OCI-LY1 (cell line): Measurements from ENCODE around the gene ZNF75A.

Experiments
- H2AFZ ChIP-seq: fragments of 200-600 bp; sonication (generic), shearing (Covaris generic); 2 replicates; pipeline ENCODE4 v1.6.0; 2014; ENCODE audit warnings: antibody characterized with exemption, mild to moderate bottlenecking, low read length
- H3F3A ChIP-seq: fragments of 200-600 bp; sonication (generic), shearing (Covaris generic); 2 replicates; pipeline ENCODE4 v1.6.0; 2014; ENCODE audit warnings: mild to moderate bottlenecking, antibody characterized with exemption, low read length, moderate library complexity; ENCODE audit not compliant: insufficient read depth
- H3K27ac ChIP-seq: fragments of 200-600 bp; sonication (generic); 2 replicates; pipeline ENCODE4 v1.5.1; 2014; ENCODE audit warnings: low read length, mixed run types, mild to moderate bottlenecking, low read depth; ENCODE audit not compliant: poor library complexity, severe bottlenecking
- H3K27me3 ChIP-seq: fragments of 200-600 bp; sonication (generic); 2 replicates; pipeline ENCODE4 v1.6.0; 2014; ENCODE audit warnings: antibody characterized with exemption, mild to moderate bottlenecking, low read length, moderate library complexity; ENCODE audit not compliant: insufficient read depth
- H3K36me3 ChIP-seq: fragments of 200-600 bp; sonication (generic); 2 replicates; pipeline ENCODE4 v1.6.1; 2014; ENCODE audit warnings: mild to moderate bottlenecking, antibody characterized with exemption, low read length, moderate library complexity, mixed read lengths; ENCODE audit not compliant: insufficient read depth
- H3K4me1 ChIP-seq: fragments of 200-600 bp; sonication (generic); 2 replicates; pipeline ENCODE4 v1.5.1; 2014; ENCODE audit warnings: mild to moderate bottlenecking, low read length, moderate library complexity; ENCODE audit not compliant: insufficient read depth, severe bottlenecking
- H3K4me2 ChIP-seq: fragments of 200-600 bp; sonication (generic), shearing (Covaris generic); 2 replicates; pipeline ENCODE4 v1.6.1; 2014; ENCODE audit warnings: low read length
- H3K4me3 ChIP-seq: fragments of 200-600 bp; sonication (generic); 2 replicates; pipeline ENCODE4 v1.5.1; 2014; ENCODE audit warnings: low read length, low read depth, mild to moderate bottlenecking, mixed read lengths; ENCODE audit not compliant: poor library complexity, severe bottlenecking
- H3K79me2 ChIP-seq: fragments of 200-600 bp; shearing (Covaris generic); 2 replicates; pipeline ENCODE4 v1.6.1; 2016; ENCODE audit warnings: mixed run types, low read length, mixed read lengths; ENCODE audit not compliant: insufficient read depth
- H3K9ac ChIP-seq: fragments of 200-600 bp; sonication (generic), shearing (Covaris generic); 2 replicates; pipeline ENCODE4 v1.6.1; 2014; ENCODE audit warnings: mild to moderate bottlenecking, low read length, mixed read lengths
- H3K9me2 ChIP-seq: fragments of 200-600 bp; sonication (generic), shearing (Covaris generic); 2 replicates; pipeline ENCODE4 v1.6.1; 2014; ENCODE audit warnings: low read depth, mild to moderate bottlenecking, low read length, mixed read lengths
- H3K9me3 ChIP-seq: fragments of 200-600 bp; shearing (Covaris generic); 2 replicates; pipeline ENCODE4 v1.6.1; 2014; ENCODE audit warnings: low read length, mixed read lengths
- H4K20me1 ChIP-seq: fragments of 200-600 bp; sonication (generic), shearing (Covaris generic); 2 replicates; pipeline ENCODE4 v1.6.0; 2016; ENCODE audit warnings: mild to moderate bottlenecking, low read length; ENCODE audit not compliant: insufficient read depth
- EZH2 ChIP-seq: fragments of 200-600 bp; sonication (generic), shearing (Covaris generic); IDR thresholded peaks from 2 replicates; pipeline ENCODE4 v1.8.0; 2017; ENCODE audit warnings: borderline replicate concordance, mixed run types, mild to moderate bottlenecking, antibody characterized with exemption, low read length, moderate library complexity, mixed read lengths
- TF ChIP-seq, protein P1 (sequence below): fragments of 200-600 bp; sonication (generic), shearing (Covaris generic); IDR thresholded peaks from 2 replicates; pipeline ENCODE4 v1.5.1; 2017; ENCODE audit warnings: mild to moderate bottlenecking, antibody characterized with exemption, low read length, moderate library complexity, mixed read lengths

ZNF75A gene

DNA sequence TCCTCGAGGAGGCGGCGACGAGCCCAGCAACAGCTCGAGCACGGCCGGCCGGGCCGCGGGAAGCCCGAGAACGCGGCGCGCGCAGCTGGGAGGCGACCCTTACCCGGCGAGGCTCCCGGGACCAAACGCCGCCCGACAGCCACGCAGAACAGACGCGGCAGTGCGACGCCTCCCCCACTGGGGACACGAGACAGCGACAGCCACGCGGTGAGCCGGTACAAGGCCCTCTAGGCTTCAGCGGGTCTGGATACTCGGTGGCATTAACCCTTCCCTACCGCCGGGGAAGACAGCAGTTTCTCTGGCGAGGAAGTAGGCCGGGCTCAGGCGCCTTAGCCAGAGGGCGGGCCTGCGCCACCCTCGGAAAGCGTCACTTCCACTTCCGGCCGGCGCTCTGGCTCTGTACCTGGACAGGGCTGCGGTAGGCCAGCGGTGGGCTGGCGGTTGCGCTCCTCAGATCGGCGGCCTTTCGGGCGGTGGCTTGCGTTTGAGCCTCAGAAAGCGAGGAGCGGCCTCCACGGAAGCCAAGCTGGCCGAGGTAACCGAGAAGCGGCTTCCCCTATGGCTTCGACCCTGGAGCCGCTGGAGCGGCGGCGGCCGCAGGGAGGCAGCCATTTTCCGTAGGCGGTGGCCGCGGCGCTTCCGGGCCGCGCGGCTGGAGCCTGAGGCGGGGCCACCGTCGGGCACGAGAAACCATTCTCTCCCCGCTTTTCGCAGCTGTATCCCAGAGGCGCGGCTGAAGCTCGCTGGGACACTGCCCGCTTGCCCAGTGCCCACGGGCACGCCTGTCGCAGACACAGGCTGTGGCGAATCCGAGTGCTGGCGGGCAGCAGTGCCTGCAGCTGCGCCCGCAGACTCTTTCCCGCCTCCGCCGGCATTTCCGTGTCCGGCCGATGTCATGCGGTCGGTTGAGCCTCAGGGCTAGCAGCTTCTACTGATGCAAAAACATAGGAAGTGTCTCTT lies at the start of gene ZNF75A, which contains the start of gene TIGD7:
Gene ZNF75A, plus strand, starts transcription at position 389 of the 960 bp plus-strand sequence. CDS start 2,932 bp downstream, outside the sequence.
Gene TIGD7, minus strand, starts transcription at position 322 of the 960 bp plus-strand sequence. CDS start 4,816 bp downstream, outside the sequence.
- Histone ChIP-seq H3K4me1 (peaks cover 16% of the 10 kb centered on the region), H3K27me3 (no peaks in the 10 kb centered on the region), H3K9me3 (peaks cover 15% of the 10 kb centered on the region), H3K79me2 (no peaks in the 10 kb centered on the region), H3K27ac (no peak within 1 kb of the TSS), H4K20me1 (no peaks in the 10 kb centered on the region), H3K4me3 (peak within 1 kb of the TSS; percentile 68), H3K36me3 (peaks cover 44% of the 10 kb centered on the region), H3K9me2 (no peaks in the 10 kb centered on the region), H2AFZ (0 out of 2 replicates have a peak within 1 kb of the TSS, but pooled peaks have one; percentile 11), H3F3A (no peaks in the 10 kb centered on the region), H3K9ac (peak within 1 kb of the TSS; percentile 65), H3K4me2 (peak within 1 kb of the TSS; percentile 69)
- no peak for TF ChIP-seq EZH2
- TF ChIP-seq, protein P1, sequence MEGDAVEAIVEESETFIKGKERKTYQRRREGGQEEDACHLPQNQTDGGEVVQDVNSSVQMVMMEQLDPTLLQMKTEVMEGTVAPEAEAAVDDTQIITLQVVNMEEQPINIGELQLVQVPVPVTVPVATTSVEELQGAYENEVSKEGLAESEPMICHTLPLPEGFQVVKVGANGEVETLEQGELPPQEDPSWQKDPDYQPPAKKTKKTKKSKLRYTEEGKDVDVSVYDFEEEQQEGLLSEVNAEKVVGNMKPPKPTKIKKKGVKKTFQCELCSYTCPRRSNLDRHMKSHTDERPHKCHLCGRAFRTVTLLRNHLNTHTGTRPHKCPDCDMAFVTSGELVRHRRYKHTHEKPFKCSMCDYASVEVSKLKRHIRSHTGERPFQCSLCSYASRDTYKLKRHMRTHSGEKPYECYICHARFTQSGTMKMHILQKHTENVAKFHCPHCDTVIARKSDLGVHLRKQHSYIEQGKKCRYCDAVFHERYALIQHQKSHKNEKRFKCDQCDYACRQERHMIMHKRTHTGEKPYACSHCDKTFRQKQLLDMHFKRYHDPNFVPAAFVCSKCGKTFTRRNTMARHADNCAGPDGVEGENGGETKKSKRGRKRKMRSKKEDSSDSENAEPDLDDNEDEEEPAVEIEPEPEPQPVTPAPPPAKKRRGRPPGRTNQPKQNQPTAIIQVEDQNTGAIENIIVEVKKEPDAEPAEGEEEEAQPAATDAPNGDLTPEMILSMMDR: 0 out of 2 replicates have a peak, but pooled peaks have one; percentile 14

DNA sequence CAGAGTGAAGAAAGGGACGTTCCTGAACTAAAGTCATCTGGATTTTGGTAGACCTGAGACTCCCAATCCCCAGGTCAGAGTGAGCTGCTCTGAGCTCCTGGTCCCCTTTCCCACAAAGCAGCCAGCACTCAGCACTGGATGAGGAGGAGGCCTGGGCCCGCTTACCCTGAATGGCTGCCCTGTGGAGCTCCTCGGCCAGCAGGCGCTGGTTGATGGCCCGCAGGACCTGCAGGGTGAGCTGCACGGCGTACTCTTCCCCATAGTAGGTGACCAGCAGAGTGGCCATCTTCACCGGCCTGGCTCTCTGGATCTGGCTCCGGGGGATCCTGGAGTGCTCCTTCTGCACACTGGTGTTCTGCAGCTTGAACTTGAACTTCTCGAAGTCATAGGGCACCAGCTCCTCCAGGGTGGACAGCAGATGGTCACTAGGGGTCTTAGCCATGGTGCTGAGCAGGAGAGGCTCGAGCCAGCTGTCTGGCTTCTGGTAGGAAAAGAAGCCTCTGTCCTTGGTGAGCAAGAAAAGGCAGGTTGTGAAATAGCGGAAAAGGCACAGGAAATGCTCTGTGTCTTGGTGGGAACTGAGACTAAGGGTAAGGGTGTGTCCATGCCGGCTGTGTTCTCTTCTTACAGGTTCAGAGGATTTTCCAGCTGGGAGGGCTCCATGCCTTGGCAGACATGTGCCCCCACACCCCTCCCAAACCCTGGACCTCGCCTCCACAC lies 49.0 kb upstream of the ZNF75A start, which contains the start of gene MEFV:
Gene MEFV, minus strand, starts transcription at position 488 of the 720 bp plus-strand sequence. Its CDS starts 46 bp downstream, at position 442.
- Histone ChIP-seq H3K36me3 (no peaks in the 10 kb centered on the region), H3K4me1 (no peaks in the 10 kb centered on the region), H3K27me3 (peaks cover 3% of the 10 kb centered on the region; the same call in 1 of the 2 replicates), H2AFZ (no peak within 1 kb of the TSS), H3K4me2 (no peak within 1 kb of the TSS), H4K20me1 (no peaks in the 10 kb centered on the region), H3K4me3 (no peak within 1 kb of the TSS), H3K79me2 (no peaks in the 10 kb centered on the region), H3F3A (no peaks in the 10 kb centered on the region), H3K27ac (no peak within 1 kb of the TSS), H3K9ac (no peak within 1 kb of the TSS), H3K9me3 (no peaks in the 10 kb centered on the region), H3K9me2 (no peaks in the 10 kb centered on the region)
- no peak for TF ChIP-seq EZH2
- TF ChIP-seq, protein P1: no peak

DNA sequence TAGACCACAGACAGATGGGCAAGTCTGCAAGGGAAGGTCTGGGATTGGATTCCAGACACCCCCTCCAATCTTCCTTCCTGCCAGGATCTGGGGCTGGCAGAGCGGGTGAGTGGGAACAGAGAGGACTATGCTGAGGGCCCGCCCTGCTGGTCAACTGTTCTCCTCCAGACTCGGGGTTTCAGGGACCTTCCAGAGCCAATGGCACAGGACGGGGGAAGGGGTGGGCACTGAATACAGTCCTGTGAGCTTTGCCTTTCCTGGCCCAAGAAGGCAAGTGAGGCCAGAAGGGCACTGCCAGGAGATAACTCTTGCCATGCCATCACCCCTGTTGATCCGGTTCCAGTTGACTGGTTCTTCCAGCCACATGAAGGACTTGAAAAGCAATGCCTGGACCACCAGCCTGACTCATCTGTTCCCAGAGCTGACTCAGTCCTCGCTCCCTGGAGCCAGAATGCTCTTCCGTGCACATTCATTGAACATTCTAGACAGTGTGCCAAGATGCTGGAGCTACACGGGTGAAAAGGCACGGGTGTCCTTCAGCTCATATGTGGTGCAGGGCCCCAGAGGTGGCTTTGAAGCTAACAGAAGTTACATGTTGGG lies 48.3 kb upstream of the ZNF75A start:
- Histone ChIP-seq H3K4me1 (no peaks in the 10 kb centered on the region), H3K27me3 (peaks cover 3% of the 10 kb centered on the region; the same call in 1 of the 2 replicates), H3K79me2 (no peaks in the 10 kb centered on the region), H3K4me2 (no peak overlapping the region), H3F3A (no peaks in the 10 kb centered on the region), H3K9me3 (no peaks in the 10 kb centered on the region), H3K9ac (no peak overlapping the region), H3K9me2 (no peaks in the 10 kb centered on the region), H2AFZ (no peak overlapping the region), H3K4me3 (no peak overlapping the region), H4K20me1 (no peaks in the 10 kb centered on the region), H3K27ac (no peak overlapping the region), H3K36me3 (no peaks in the 10 kb centered on the region)
- TF ChIP-seq, protein P1: no peak
- TF ChIP-seq EZH2: no peak
